ENCODE results near the gene ADISSP. TPM values are rescaled to one million over a fixed set of nuclear protein-coding genes. Genes with fewer than 3 reads are reported as not detected.
A peak's percentile ranks its signal among the peaks of the same experiment; 100 is the strongest.

Gene ADISSP
- total RNA-seq, 2 donors from 2014 or later = 11.2 to 26.7 TPM

- H3K9me3 ChIP-seq = no peaks in the 10 kb centered on the region
- no peaks in the 10 kb centered on the region for H3K36me3 ChIP-seq (replicated peaks in 1 of 2; ENCODE audit: insufficient read depth in 1 of 2, low read depth in 2 of 2)
- H3K27ac ChIP-seq = no peak overlapping the region
- H3K27me3 ChIP-seq = peaks cover 0 to 13% of the 10 kb centered on the region in 2 donors
- H3K4me3 ChIP-seq = no peak overlapping the region
- intact Hi-C loops (cut with DNase I) = no loop called here
- peaks cover 25% of the 10 kb centered on the region for H3K4me1 ChIP-seq
- DNase-seq (no peak), ATAC-seq (no peak)
- no peak for TF ChIP-seq POLR2A (IDR thresholded peaks at IDR 0.05)
- TF ChIP-seq, protein P1, sequence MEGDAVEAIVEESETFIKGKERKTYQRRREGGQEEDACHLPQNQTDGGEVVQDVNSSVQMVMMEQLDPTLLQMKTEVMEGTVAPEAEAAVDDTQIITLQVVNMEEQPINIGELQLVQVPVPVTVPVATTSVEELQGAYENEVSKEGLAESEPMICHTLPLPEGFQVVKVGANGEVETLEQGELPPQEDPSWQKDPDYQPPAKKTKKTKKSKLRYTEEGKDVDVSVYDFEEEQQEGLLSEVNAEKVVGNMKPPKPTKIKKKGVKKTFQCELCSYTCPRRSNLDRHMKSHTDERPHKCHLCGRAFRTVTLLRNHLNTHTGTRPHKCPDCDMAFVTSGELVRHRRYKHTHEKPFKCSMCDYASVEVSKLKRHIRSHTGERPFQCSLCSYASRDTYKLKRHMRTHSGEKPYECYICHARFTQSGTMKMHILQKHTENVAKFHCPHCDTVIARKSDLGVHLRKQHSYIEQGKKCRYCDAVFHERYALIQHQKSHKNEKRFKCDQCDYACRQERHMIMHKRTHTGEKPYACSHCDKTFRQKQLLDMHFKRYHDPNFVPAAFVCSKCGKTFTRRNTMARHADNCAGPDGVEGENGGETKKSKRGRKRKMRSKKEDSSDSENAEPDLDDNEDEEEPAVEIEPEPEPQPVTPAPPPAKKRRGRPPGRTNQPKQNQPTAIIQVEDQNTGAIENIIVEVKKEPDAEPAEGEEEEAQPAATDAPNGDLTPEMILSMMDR (IDR thresholded peaks at IDR 0.05) = no peak
- WGBS, 2 donors = 42 to 62% methylated on average over 4 to 11 of the region's 11 CpGs
Observed at GRCh38 chr20:3745686-3746173, 21.8 kb downstream of the ADISSP start.

GRCh38 chr20:3744806-3745685, 22.5 kb downstream of the ADISSP start:
- H3K36me3 ChIP-seq (replicated peaks in 1 of 2; ENCODE audit: insufficient read depth in 1 of 2, low read depth in 2 of 2) = no peaks in the 10 kb centered on the region
- no peak for TF ChIP-seq POLR2A (IDR thresholded peaks at IDR 0.05)
- TF ChIP-seq, protein P1 (IDR thresholded peaks at IDR 0.05) = no peak
- no peak overlapping the region for H3K27ac ChIP-seq
- H3K4me1 ChIP-seq = peaks cover 20% of the 10 kb centered on the region
- 19 to 27% methylated on average over 40 to 45 of the region's 45 CpGs for WGBS, 2 donors
- ATAC-seq (peak; percentile 82), DNase-seq (peak; percentile 80 to 90 (median 84))
- no peaks in the 10 kb centered on the region for H3K9me3 ChIP-seq
- intact Hi-C loops (cut with DNase I) = no loop called here
- H3K27me3 ChIP-seq = peaks cover 0 to 9% of the 10 kb centered on the region in 2 donors
- H3K4me3 ChIP-seq = no peak overlapping the region

DNA sequence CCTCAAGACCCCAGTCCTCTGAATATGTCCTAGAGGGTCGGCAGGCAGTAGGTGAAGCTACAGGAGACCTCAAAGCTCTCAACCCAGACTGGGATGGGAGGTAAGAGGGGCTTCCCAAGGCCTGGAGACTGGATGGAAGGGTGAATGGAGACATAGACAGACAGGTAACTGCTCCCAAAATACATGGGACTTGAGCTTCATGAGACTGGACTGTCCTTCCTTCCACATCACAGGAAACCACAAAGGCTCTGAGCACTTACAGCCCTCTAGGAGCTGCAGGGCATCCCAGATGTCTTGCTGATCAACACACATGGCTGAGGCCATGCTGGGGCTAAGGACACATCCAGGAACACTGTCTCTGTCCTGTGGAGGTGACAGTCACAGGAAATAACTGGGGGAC, 23.5 kb downstream of the ADISSP start:
- TF ChIP-seq POLR2A (IDR thresholded peaks at IDR 0.05) = no peak
- TF ChIP-seq, protein P1 (IDR thresholded peaks at IDR 0.05) = no peak
- 53 to 68% methylated on average over 1 of the region's 1 CpG for WGBS, 2 donors
- ATAC-seq (no peak), DNase-seq (no peak)
- Histone ChIP-seq H3K36me3 (replicated peaks in 1 of 2; ENCODE audit: insufficient read depth in 1 of 2, low read depth in 2 of 2) (no peaks in the 10 kb centered on the region), H3K9me3 (no peaks in the 10 kb centered on the region), H3K27me3 (no peaks in the 10 kb centered on the region), H3K4me1 (peaks cover 11% of the 10 kb centered on the region), H3K4me3 (no peak overlapping the region), H3K27ac (no peak overlapping the region)
- intact Hi-C loops (cut with DNase I) = no loop called here

GRCh38 chr20:3743251-3743650, 24.3 kb downstream of the ADISSP start:
- DNase-seq (no peak), ATAC-seq (no peak)
- 95 to 99% methylated on average over 2 of the region's 2 CpGs for WGBS, 2 donors
- Histone ChIP-seq H3K27me3 (no peaks in the 10 kb centered on the region), H3K27ac (no peak overlapping the region), H3K4me3 (no peak overlapping the region), H3K9me3 (no peaks in the 10 kb centered on the region), H3K4me1 (peaks cover 11% of the 10 kb centered on the region), H3K36me3 (replicated peaks in 1 of 2; ENCODE audit: insufficient read depth in 1 of 2, low read depth in 2 of 2) (no peaks in the 10 kb centered on the region)
- TF ChIP-seq, protein P1 (IDR thresholded peaks at IDR 0.05) = no peak
- TF ChIP-seq POLR2A (IDR thresholded peaks at IDR 0.05) = no peak
- intact Hi-C loops (cut with DNase I) = no loop called here

All from body of pancreas (tissue), 4 donors.